Uterus (tissue), 4 donors: ENCODE measurements around the gene ZDHHC3. TPM values are rescaled to one million over a fixed set of nuclear protein-coding genes. Genes with fewer than 3 reads are reported as not detected.

Experiments used
- DNase-seq, 2 donors: peaks; one replicate each; pipeline ENCODE4 v3.0.0-alpha.2; 2019 to 2020
- H3K27ac ChIP-seq, 2 donors: fragments of 200-600 bp; sonication (generic); 1 replicate in 1 of 2; 2 replicates in 1 of 2; pipeline ENCODE4 v1.5.1; 2016 to 2018
- H3K27me3 ChIP-seq, 2 donors: fragments of 200-600 bp; sonication (generic); one replicate each; pipeline ENCODE4 v1.5.1; 2018 to 2019; ENCODE audit warnings: control low read depth in 1 of 2
- H3K36me3 ChIP-seq, 2 donors: fragments of 200-600 bp; sonication (generic); one replicate each; pipeline ENCODE4 v1.5.1; 2019; ENCODE audit warnings: control low read depth in 1 of 2
- H3K4me1 ChIP-seq, 2 donors: fragments of 200-600 bp; sonication (generic); one replicate each; pipeline ENCODE4 v1.5.1; 2018 to 2019; ENCODE audit warnings: control low read depth in 1 of 2
- H3K4me3 ChIP-seq, 2 donors: fragments of 200-600 bp; sonication (generic); 1 replicate in 1 of 2; 2 replicates in 1 of 2; pipeline ENCODE4 v1.5.1; 2018 to 2019; ENCODE audit warnings: mild to moderate bottlenecking in 1 of 2
- H3K9me3 ChIP-seq, 2 donors: fragments of 200-600 bp; sonication (generic); one replicate each; pipeline ENCODE4 v1.5.1; 2019; ENCODE audit warnings: control low read depth in 1 of 2
- CTCF ChIP-seq, 4 experiments: fragments of 200-600 bp in 2 of 4; fragments of 450-650 bp in 2 of 4; sonication (generic) in 2 of 4; IDR thresholded peaks; one replicate each; pipeline ENCODE4 v1.5.1; 2016 to 2019; ENCODE audit warnings: antibody characterized with exemption in 4 of 4, mild to moderate bottlenecking in 2 of 4, moderate library complexity in 1 of 4
- POLR2A ChIP-seq, 2 donors: fragments of 450-650 bp; IDR thresholded peaks; one replicate each; pipeline ENCODE4 v1.6.1; 2016; ENCODE audit warnings: antibody characterized with exemption in 2 of 2, mild to moderate bottlenecking in 1 of 2, moderate library complexity in 1 of 2
- intact Hi-C: fragments of 100-400 bp; cut with DNase I; formaldehyde crosslinking; loops from one replicate; pipeline ENCODE4 v1.15.1; 2023; ENCODE audit warnings: low total_unique reads
- total RNA-seq, 4 donors: library from RNA; depleted of rRNA in 3 of 4; stranded (reverse); fragments of >200 nt in 3 of 4; gene quantifications; one replicate each; pipeline versions ENCODE4 v1.1.0 to v1.2.4, GENCODE V29; 2014 to 2023
- donor health status: DM: yes; HTN: yes; CAD: no.

ZDHHC3 gene
- total RNA-seq, 4 donors from 2014 or later, result 29.7 to 76.2 (median 56.2) TPM

DNA sequence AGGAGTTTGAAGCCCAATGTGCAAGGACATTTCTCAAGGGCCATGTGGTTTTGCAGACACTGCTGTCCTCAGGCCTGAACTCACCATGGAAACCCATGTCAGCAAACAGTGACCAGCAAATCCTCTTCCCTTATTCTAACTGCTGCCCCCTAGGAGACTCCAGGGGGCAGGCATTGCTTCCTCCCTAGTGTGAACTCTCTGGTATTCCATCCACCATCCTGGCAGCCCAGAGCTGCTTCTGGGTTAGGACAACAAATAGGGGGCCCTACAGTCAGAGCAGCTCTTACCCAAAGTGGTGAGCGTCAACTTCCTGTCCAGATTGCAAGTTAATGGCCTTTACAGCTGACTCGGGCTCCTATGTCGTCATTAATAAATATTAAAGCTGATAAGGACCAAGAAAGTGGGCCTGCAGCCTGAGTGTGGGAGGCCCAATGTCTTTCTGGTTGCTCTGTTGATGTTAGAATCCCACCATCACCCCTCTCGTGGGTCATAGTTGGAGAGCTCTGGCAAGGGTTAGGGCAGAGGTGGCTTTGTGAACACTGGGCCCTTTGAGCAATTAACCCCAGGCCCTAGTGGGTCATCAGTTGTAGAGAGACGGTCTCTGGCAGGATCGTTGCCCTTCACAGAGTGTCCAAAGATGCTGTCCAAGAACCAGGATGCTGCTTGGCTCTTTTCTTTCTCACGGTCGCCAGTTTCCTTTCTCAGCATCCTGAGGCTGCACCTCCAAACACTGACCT is 60.1 kb downstream of the ZDHHC3 start:
- no peaks in the 10 kb centered on the region for H3K27me3 ChIP-seq
- TF ChIP-seq CTCF (IDR thresholded peaks at IDR 0.05) (no peak), POLR2A (IDR thresholded peaks at IDR 0.05) (no peak)
- no peaks in the 10 kb centered on the region for H3K36me3 ChIP-seq
- no peak overlapping the region for H3K27ac ChIP-seq
- no peak for DNase-seq
- no peak overlapping the region for H3K4me3 ChIP-seq
- H3K4me1 ChIP-seq, result no peaks in the 10 kb centered on the region
- H3K9me3 ChIP-seq, result no peaks in the 10 kb centered on the region
- intact Hi-C loops, result no loop called here

- Histone ChIP-seq H3K27ac (no peak overlapping the region), H3K4me1 (no peaks in the 10 kb centered on the region), H3K36me3 (no peaks in the 10 kb centered on the region), H3K9me3 (no peaks in the 10 kb centered on the region), H3K27me3 (no peaks in the 10 kb centered on the region), H3K4me3 (no peak overlapping the region)
- intact Hi-C loops, result no loop called here
- TF ChIP-seq POLR2A (IDR thresholded peaks at IDR 0.05) (no peak), CTCF (IDR thresholded peaks at IDR 0.05) (no peak)
- no peak for DNase-seq
These were observed 61.0 kb downstream of the ZDHHC3 start for GRCh38 chr3:44914936-44915335.

DNA sequence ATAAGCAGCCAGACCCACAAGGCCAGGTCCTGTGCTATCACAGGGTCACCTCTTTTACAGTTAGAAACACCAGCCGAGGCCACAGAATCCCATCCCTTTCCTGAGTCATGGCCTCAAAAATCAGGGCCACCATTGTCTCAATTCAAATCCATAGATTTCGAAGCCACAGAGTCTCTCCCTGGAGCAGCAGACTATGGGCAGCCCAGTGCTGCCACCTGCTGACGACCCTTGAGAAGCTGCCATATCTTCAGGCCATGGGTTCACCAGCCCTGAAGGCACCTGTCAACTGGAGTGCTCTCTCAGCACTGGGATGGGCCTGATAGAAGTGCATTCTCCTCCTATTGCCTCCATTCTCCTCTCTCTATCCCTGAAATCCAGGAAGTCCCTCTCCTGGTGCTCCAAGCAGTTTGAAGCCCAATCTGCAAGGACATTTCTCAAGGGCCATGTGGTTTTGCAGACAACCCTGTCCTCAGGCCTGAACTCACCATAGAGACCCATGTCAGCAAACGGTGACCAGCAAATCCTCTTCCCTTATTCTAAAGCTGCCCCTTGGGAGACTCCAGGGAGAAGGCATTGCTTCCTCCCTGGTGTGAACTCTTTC is 62.0 kb downstream of the ZDHHC3 start:
- Histone ChIP-seq H3K36me3 (no peaks in the 10 kb centered on the region), H3K9me3 (no peaks in the 10 kb centered on the region), H3K27me3 (no peaks in the 10 kb centered on the region), H3K4me3 (no peak overlapping the region), H3K27ac (no peak overlapping the region), H3K4me1 (no peaks in the 10 kb centered on the region)
- TF ChIP-seq CTCF (IDR thresholded peaks at IDR 0.05) (peak; percentile 58 to 64 (median 63)), POLR2A (IDR thresholded peaks at IDR 0.05) (no peak)
- DNase-seq, result peak; percentile 32 to 34
- intact Hi-C loops, result no loop called here

- no peak overlapping the region for H3K4me3 ChIP-seq
- DNase-seq, result no peak
- TF ChIP-seq CTCF (IDR thresholded peaks at IDR 0.05), result no peak
- H3K36me3 ChIP-seq, result no peaks in the 10 kb centered on the region
- intact Hi-C loops, result no loop called here
- H3K4me1 ChIP-seq, result no peaks in the 10 kb centered on the region
- H3K9me3 ChIP-seq, result no peaks in the 10 kb centered on the region
- H3K27me3 ChIP-seq, result no peaks in the 10 kb centered on the region
- H3K27ac ChIP-seq, result no peak overlapping the region
These were observed 65.3 kb downstream of the ZDHHC3 start for GRCh38 chr3:44910693-44911092.

DNA sequence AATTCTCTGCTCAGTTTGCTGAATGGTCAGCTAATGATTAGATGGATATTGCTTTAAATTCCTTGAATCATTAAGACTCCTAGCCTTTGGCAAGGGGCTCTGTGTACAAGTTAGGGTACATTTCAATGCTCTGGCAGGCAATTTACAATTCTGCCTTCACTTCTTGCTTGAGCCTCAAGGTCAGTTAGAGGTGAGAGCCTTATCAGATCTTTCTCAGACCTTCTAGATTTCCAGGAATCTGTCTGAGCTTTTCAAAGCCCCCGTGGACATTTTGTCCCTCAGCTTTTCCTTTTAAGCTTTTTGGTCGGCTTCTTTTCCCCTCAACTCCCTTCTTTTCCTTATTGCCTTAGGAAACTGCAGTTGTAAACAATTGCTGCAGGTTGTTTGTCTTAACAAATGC is 66.9 kb downstream of the ZDHHC3 start:
- Histone ChIP-seq H3K27me3 (no peaks in the 10 kb centered on the region), H3K36me3 (no peaks in the 10 kb centered on the region), H3K9me3 (no peaks in the 10 kb centered on the region), H3K4me3 (no peak overlapping the region), H3K4me1 (no peaks in the 10 kb centered on the region), H3K27ac (no peak overlapping the region)
- intact Hi-C loops, result no loop called here
- DNase-seq, result no peak
- TF ChIP-seq POLR2A (IDR thresholded peaks at IDR 0.05), result no peak
- no peak for TF ChIP-seq CTCF (IDR thresholded peaks at IDR 0.05)
